K562 (cell line): Measurements from ENCODE around the gene KIF3A. TPM values are rescaled to one million over a fixed set of nuclear protein-coding genes. Genes with fewer than 3 reads are reported as not detected.

ENCODE experiments used
- ADNP ChIP-seq: fragments of 200-800 bp; sonication (Bioruptor generic); IDR thresholded peaks from 2 replicates; pipeline ENCODE4 v1.6.1; 2016; ENCODE audit warnings: missing genetic modification characterization, missing compliant biosample characterization
- CBX5 ChIP-seq: IDR thresholded peaks from 2 replicates; pipeline ENCODE4 v1.6.1; 2014; ENCODE audit warnings: low read depth, borderline replicate concordance
- CHD2 ChIP-seq: IDR thresholded peaks from 2 replicates; pipeline ENCODE4 v1.6.1; 2011; ENCODE audit warnings: low read depth, low read length
- COPS2 ChIP-seq: fragments of 450-650 bp; conservative IDR thresholded peaks from 2 replicates; pipeline ENCODE4 v1.6.1; 2016; ENCODE audit warnings: mild to moderate bottlenecking, moderate library complexity
- MXD1 ChIP-seq: fragments of 250-450 bp; sonication (Bioruptor Pico); IDR thresholded peaks from 2 replicates; pipeline ENCODE4 v1.8.0; 2021; ENCODE audit warnings: borderline replicate concordance, mild to moderate bottlenecking, moderate library complexity; ENCODE audit not compliant: poor library complexity, severe bottlenecking
- NFE2L1 ChIP-seq: fragments of 450-650 bp; IDR thresholded peaks from 2 replicates; pipeline ENCODE4 v1.6.1; 2016; ENCODE audit warnings: missing genetic modification characterization, low read depth, mild to moderate bottlenecking, missing compliant biosample characterization, moderate library complexity, borderline replicate concordance
- NR4A1 ChIP-seq, 2 experiments: fragments of 250-450 bp in 1 of 2; fragments of 450-650 bp in 1 of 2; sonication (Bioruptor Pico) in 1 of 2; IDR thresholded peaks; 2 replicates each; pipeline versions ENCODE4 v1.4.0 to v1.6.1; 2016 to 2020; ENCODE audit warnings: mild to moderate bottlenecking in 2 of 2, missing compliant biosample characterization in 1 of 2, missing genetic modification characterization in 1 of 2, moderate library complexity in 1 of 2
- PCBP2 ChIP-seq: fragments of 200-400 bp; formaldehyde crosslinking; IDR thresholded peaks from 2 replicates; pipeline ENCODE4 v1.6.1; 2018; ENCODE audit warnings: low read length, low read depth, mild to moderate bottlenecking, moderate library complexity; ENCODE audit not compliant: poor library complexity, severe bottlenecking
- PTBP1 ChIP-seq: fragments of 200-400 bp; formaldehyde crosslinking; IDR thresholded peaks from 2 replicates; pipeline ENCODE4 v1.6.1; 2017; ENCODE audit warnings: low read depth, low read length
- RAD21 ChIP-seq, 2 experiments: fragments of 250-450 bp in 1 of 2; fragments of 450-650 bp in 1 of 2; sonication (Bioruptor Pico) in 1 of 2; formaldehyde crosslinking in 1 of 2; IDR thresholded peaks in 1 of 2; conservative IDR thresholded peaks in 1 of 2; 2 replicates each; pipeline versions ENCODE4 v1.4.0 to v1.8.0; 2020 to 2022; ENCODE audit warnings: mild to moderate bottlenecking in 2 of 2, moderate library complexity in 1 of 2
- RHOXF2B ChIP-seq: fragments of 250-450 bp; sonication (Bioruptor Pico); conservative IDR thresholded peaks from 2 replicates; pipeline ENCODE4 v1.5.1; 2021
- RREB1 ChIP-seq: fragments of 250-450 bp; sonication (Bioruptor Pico); IDR thresholded peaks from 2 replicates; pipeline ENCODE4 v1.4.0; 2020
- SUPT5H ChIP-seq: fragments of 450-650 bp; IDR thresholded peaks from 2 replicates; pipeline ENCODE4 v1.6.1; 2016
- ZBTB2 ChIP-seq: fragments of 450-650 bp; IDR thresholded peaks from 2 replicates; pipeline ENCODE4 v1.6.1; 2016; ENCODE audit warnings: antibody characterized with exemption
- ZNF347 ChIP-seq: fragments of 450-650 bp; formaldehyde crosslinking; IDR thresholded peaks from 2 replicates; pipeline ENCODE4 v1.4.0; 2020; ENCODE audit warnings: low read depth, mild to moderate bottlenecking, moderate library complexity
- ZNF507 ChIP-seq: conservative IDR thresholded peaks from 2 replicates; pipeline ENCODE4 v1.6.1; 2017; ENCODE audit warnings: missing genetic modification characterization, missing compliant biosample characterization
- ZNF764 ChIP-seq: fragments of 250-450 bp; sonication (Bioruptor Pico); IDR thresholded peaks from 2 replicates; pipeline ENCODE4 v1.4.0; 2020; ENCODE audit warnings: low read depth, mild to moderate bottlenecking, moderate library complexity
- polyA plus RNA-seq, 8 experiments: library from polyadenylated mRNA; depleted of rRNA in 4 of 8; stranded (reverse) in 5 of 8; unstranded in 3 of 8; fragments of >200 nt; fragmentation: Nextera tagmentation in 2 of 8; fragmentation: Illumina TruSeq in 1 of 8; extraction: Ambion mirVana in 2 of 8; extraction: Trizol in 1 of 8; gene quantifications; 2 replicates each; pipeline versions ENCODE4 v1.2.1 to v1.2.3, GENCODE V29; 2011 to 2014; ENCODE audit warnings: inconsistent platforms in 1 of 8, missing spikeins in 1 of 8
- total RNA-seq, 7 experiments: library from RNA; depleted of rRNA in 6 of 7; stranded (reverse); fragments of >200 nt in 6 of 7; fragmentation: Illumina TruSeq in 2 of 7; extraction: Trizol in 2 of 7; gene quantifications; 2 replicates each; pipeline versions ENCODE4 v1.2.1 to v1.2.3, GENCODE V29; 2011 to 2021; ENCODE audit warnings: low replicate concordance in 1 of 7
- TF ChIP-seq, protein P1 (sequence below): fragments of 250-450 bp; sonication (Bioruptor Pico); IDR thresholded peaks from 2 replicates; pipeline ENCODE4 v1.6.1; 2021; ENCODE audit warnings: mild to moderate bottlenecking

KIF3A gene
- total and polyA plus RNA-seq, 9 of the 15 experiments (the other 6 are each of a cell fraction or from before 2014, with no cell fraction given), result 1.5 to 7.8 (median 6.0) TPM

DNA sequence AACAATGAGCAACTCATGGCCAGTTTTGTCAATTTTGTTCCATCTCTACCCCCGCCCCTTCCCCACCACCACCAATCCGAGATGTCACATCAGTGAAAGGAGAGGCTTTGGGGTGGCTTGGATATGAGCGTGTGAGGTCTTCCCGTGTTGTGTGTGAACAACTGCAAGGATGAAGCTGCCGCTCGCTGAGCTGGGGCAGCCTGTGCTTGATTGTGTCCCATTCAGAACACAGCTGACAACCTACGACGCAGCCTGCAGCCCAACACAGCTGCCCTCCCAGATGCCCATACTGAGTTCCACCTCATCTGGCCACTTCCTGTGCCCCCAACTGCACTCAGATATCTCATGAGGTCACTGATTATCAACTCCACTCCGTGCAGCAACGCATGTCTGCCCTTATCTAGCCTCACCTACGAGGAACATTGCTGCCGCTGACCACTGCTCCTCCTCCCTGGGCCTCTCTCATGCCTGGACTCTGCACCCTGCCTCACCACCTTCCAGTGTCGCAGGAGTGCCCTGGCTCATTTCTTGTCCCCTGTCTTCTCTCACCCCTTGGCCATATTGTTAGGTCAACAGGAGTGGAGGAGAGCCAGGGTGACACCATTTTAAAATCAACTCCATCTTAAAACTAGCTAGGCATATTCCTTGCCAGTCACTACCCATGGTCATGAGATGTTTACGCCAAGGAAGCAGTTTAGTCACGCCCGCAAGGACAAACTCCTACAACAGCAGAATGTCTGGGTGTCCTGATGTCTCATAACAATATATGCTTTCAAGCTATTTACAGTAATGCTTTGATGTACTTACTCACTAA lies 70.8 kb downstream of the KIF3A start (continued):
- peak; percentile 78 for TF ChIP-seq MXD1 (CRISPR knock-in tag)
- TF ChIP-seq RAD21 (CRISPR knock-in tag; conservative IDR thresholded peaks at IDR 0.05 in 1 of 2, IDR thresholded peaks at IDR 0.05 in 1 of 2), result no peak; a peak in 1 of 4 replicates
- 0 out of 2 replicates have a peak, but pooled peaks have one; percentile 16 for TF ChIP-seq ADNP
- no peak for TF ChIP-seq ZNF764 (CRISPR knock-in tag)
- no peak for TF ChIP-seq PCBP2
- peak; percentile 31; the same call in 1 of the 2 replicates for TF ChIP-seq CHD2
- TF ChIP-seq CBX5, result peak; percentile 59; the same call in 1 of the 2 replicates
- peak; percentile 87 for TF ChIP-seq SUPT5H
- peak; percentile 51 for TF ChIP-seq ZNF507 (tag)
- TF ChIP-seq PTBP1, result 0 out of 2 replicates have a peak, but pooled peaks have one; percentile 63
- TF ChIP-seq, protein P1, sequence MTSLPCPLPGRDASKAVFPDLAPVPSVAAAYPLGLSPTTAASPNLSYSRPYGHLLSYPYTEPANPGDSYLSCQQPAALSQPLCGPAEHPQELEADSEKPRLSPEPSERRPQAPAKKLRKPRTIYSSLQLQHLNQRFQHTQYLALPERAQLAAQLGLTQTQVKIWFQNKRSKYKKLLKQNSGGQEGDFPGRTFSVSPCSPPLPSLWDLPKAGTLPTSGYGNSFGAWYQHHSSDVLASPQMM (CRISPR knock-in tag), result no peak
- TF ChIP-seq ZNF347 (CRISPR knock-in tag), result no peak
- TF ChIP-seq NR4A1 (CRISPR knock-in tag; IDR thresholded peaks at IDR 0.05), result peak; percentile 98
- peak; percentile 99 for TF ChIP-seq NR4A1 (tag; IDR thresholded peaks at IDR 0.05)
- TF ChIP-seq RHOXF2B (CRISPR knock-in tag), result peak; percentile 92
- TF ChIP-seq ZBTB2, result peak; percentile 72; the same call in 1 of the 2 replicates
- TF ChIP-seq RREB1 (CRISPR knock-in tag), result peak; percentile 95
- no peak for TF ChIP-seq COPS2
- TF ChIP-seq NFE2L1 (tag), result peak; percentile 78
